Bladder microvascular endothelial cell (primary cell): ENCODE results near the gene DBR1. TPM values are rescaled to one million over a fixed set of nuclear protein-coding genes. Genes with fewer than 3 reads are reported as not detected.

Experiments
- total RNA-seq: library from RNA; depleted of rRNA; stranded (reverse); fragments of >200 nt; gene quantifications from 2 replicates; pipeline ENCODE4 v1.2.3, GENCODE V29; 2014

Gene DBR1
- total RNA-seq: 15.1 and 19.3 TPM in 2 replicates

GRCh38 chr3:138174421-138175131, at the start of gene DBR1:
Gene DBR1, minus strand, starts transcription at chr3:138174921. Its CDS starts 126 bp downstream, at chr3:138174795.

DNA sequence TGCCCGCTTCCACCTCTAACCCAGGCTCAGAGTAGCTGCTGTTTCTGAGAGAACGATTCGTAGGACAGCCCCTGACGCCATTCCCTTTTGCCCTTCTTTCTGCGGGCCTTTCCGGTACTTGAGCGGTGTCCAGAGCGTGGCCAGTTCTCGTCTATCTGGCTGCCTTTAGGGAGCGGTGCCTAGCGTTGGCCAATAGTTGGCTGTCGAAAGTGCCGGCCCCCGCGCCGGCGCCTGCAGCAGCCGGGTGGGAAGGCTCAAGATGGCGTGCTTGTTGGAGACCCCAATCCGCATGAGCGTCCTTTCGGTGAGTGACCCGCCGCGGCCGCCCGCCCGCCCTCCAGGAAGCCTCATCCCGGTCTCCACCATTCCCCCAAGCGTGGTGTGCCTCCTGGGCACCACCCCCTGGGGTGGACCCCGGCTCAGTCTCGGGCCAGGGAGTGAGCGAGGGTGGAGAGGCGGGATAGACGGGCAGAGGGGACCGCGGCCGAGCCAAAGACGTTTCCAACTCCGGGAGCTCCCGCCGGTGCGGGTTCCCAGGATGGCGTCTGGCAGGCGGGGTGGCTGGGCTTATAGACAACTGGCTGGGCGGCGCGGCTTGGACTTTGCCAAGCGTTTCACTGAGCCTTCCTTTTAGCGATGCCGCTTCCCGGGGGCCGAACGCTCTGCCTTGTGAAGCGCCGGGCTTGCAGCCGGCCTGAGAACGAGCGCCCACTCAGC, 12.7 kb upstream of the DBR1 start, which contains the start of gene ARMC8:
Gene ARMC8, plus strand, starts transcription at position 6 of the 717 bp plus-strand sequence. Its CDS starts 254 bp downstream, at position 260.

DNA sequence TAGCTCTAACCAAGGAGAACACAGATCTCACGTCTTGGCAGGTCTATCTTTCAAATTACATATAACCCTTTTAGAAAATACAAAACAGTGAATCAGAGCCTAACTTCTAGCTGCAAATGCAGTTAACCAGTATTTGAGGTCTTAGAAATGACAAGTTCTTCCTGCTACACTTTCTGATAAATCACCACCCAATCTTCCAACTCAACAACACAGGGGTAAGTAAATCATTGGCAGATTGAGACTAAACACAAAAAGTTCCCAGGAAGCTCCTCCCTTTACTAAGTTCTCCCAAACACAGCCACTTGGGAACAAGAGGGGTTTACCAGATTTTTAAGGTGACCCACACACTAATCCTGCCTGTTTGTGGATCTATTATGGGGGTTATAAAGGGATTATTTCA, 42.5 kb downstream of the DBR1 start, which contains the start of gene A4GNT:
Gene A4GNT, minus strand, starts transcription at position 152 of the 400 bp plus-strand sequence. CDS start 1,134 bp downstream, outside the sequence.

DNA sequence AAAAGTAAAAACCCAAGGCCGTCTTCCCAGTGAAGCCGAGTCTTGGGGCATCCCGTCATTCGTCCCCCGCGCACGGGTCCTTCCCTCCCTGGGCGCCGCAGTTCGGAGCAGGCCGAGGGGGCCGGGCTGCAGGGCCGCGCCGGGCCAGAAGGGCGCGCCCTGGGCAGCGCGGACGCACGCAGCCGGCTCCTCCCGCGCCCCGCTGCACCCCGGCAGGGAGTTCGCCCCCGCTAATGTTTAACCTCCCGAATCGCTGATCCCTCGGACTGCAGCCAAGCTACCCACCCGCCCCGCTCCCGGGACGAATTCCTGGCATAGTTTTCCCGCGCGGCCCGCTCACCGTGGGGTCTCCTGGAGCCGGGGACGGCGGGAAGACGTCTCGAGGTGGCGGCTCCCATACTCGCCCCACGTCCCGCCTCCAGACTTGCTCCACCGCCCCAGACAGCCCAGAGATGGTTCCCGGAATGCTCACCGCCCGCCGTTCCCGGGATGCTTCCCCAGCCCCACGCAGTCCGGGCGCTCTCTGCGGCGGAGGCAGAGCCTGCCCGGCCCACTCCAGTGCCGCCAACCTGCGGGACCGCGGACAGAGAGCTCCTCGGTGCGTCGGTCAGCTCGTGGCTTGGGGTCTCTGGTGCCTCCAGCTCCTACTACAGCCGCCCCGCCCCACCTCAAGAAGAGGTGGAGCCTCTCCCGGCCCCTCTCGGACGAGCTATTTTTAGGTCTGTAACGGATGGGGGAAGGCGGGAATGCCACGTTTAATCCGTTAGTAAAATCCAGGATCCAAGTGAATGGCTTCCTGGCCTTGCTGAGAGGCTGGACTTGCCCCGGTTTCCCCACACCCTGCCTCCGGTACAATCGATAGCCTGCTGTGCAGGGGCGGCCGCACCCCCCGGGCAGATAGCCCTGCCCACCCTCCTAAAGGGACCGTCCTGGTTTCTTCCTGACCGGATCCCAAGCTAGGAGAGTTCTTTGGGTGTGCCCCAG, 59.4 kb downstream of the DBR1 start, which contains the start of gene DZIP1L:
Gene DZIP1L, minus strand, starts transcription at position 621 of the 984 bp plus-strand sequence. CDS start 11,637 bp downstream, outside the sequence.

Other genes starting within 250 kb of the DBR1 start
- not detected in 2 replicates for gene CLDN18, start 164.8 kb downstream of the DBR1 start, total RNA-seq
- gene DZIP1L, start 59.3 kb downstream of the DBR1 start, total RNA-seq: 7.6 and 8.9 TPM in 2 replicates
- not detected in 2 replicates for gene A4GNT, start 42.5 kb downstream of the DBR1 start, total RNA-seq
- 30.9 and 58.7 TPM in 2 replicates for gene ARMC8, start 12.4 kb upstream of the DBR1 start, total RNA-seq
- gene NME9, start 154.9 kb upstream of the DBR1 start, total RNA-seq: not detected in 2 replicates
- 5.7 and 18.8 TPM in 2 replicates for gene MRAS, start 173.7 kb upstream of the DBR1 start, total RNA-seq